HUES48 (cell line): Measurements from ENCODE around the gene BAIAP2L2.

Experiments
- H3K27ac ChIP-seq: one replicate; pipeline ENCODE4 v1.7.0; 2013; ENCODE audit warnings: low read depth, low read length, inconsistent platforms
- H3K27me3 ChIP-seq: 2 replicates; pipeline ENCODE4 v1.6.1; 2013; ENCODE audit warnings: mild to moderate bottlenecking, low read length; ENCODE audit not compliant: control insufficient read depth, insufficient read depth
- H3K36me3 ChIP-seq: 2 replicates; pipeline ENCODE4 v1.6.1; 2013; ENCODE audit warnings: low read length; ENCODE audit not compliant: control insufficient read depth, insufficient read depth
- H3K4me1 ChIP-seq: 2 replicates; pipeline ENCODE4 v1.6.1; 2013; ENCODE audit warnings: mild to moderate bottlenecking, low read length; ENCODE audit not compliant: control insufficient read depth, insufficient read depth
- H3K4me3 ChIP-seq: 2 replicates; pipeline ENCODE4 v1.5.1; 2013; ENCODE audit warnings: mild to moderate bottlenecking, low read depth, low read length
- H3K9ac ChIP-seq: 2 replicates; pipeline ENCODE4 v1.6.1; 2013; ENCODE audit warnings: mild to moderate bottlenecking, low read depth, low read length, moderate library complexity
- H3K9me3 ChIP-seq: 2 replicates; pipeline ENCODE4 v1.6.1; 2013; ENCODE audit warnings: low read length; ENCODE audit not compliant: control insufficient read depth, insufficient read depth

The BAIAP2L2 gene

GRCh38 chr22:38086942-38087341 is 23.5 kb downstream of the BAIAP2L2 start:
- H3K36me3 ChIP-seq: peaks cover 4% of the 10 kb centered on the region; the same call in 1 of the 2 replicates
- H3K9me3 ChIP-seq: no peaks in the 10 kb centered on the region
- no peak overlapping the region for H3K4me3 ChIP-seq
- peaks cover 14% of the 10 kb centered on the region for H3K27me3 ChIP-seq
- H3K27ac ChIP-seq: no peak overlapping the region
- peaks cover 20% of the 10 kb centered on the region; the same call in 1 of the 2 replicates for H3K4me1 ChIP-seq
- H3K9ac ChIP-seq: no peak overlapping the region

GRCh38 chr22:38086001-38086845 is 24.3 kb downstream of the BAIAP2L2 start:
- no peaks in the 10 kb centered on the region for H3K9me3 ChIP-seq
- peaks cover 21% of the 10 kb centered on the region for H3K27me3 ChIP-seq
- H3K36me3 ChIP-seq: peaks cover 4% of the 10 kb centered on the region; the same call in 1 of the 2 replicates
- H3K9ac ChIP-seq: no peak overlapping the region
- H3K4me3 ChIP-seq: no peak overlapping the region
- H3K27ac ChIP-seq: no peak overlapping the region
- H3K4me1 ChIP-seq: peaks cover 25% of the 10 kb centered on the region; the same call in 1 of the 2 replicates

GRCh38 chr22:38085501-38085900 is 25.0 kb downstream of the BAIAP2L2 start:
- Histone ChIP-seq H3K9ac (no peak overlapping the region), H3K27ac (no peak overlapping the region), H3K4me3 (no peak overlapping the region), H3K9me3 (no peaks in the 10 kb centered on the region), H3K36me3 (peaks cover 4% of the 10 kb centered on the region; the same call in 1 of the 2 replicates), H3K27me3 (peaks cover 28% of the 10 kb centered on the region), H3K4me1 (peaks cover 25% of the 10 kb centered on the region; the same call in 1 of the 2 replicates)

DNA sequence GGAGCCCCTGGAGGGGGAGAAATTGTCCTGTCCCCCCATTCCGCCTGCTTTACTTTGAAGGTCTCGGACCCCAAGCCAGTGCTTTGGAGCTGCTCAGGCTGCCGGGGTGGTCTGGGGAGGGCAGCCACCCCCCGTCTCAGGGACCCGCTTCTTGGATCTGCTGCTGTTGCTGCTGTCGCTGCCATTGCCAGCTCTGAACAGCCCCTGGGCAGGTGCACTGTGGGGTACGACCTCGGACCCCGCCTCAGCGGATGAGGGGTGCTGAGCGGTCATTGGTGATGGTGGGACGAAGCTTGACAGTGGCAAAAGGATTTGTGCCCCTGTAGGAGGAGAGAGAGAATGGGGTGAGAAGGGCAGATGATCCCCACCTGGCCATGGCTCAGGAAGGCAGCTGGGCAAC is 25.4 kb downstream of the BAIAP2L2 start:
- no peak overlapping the region for H3K9ac ChIP-seq

DNA sequence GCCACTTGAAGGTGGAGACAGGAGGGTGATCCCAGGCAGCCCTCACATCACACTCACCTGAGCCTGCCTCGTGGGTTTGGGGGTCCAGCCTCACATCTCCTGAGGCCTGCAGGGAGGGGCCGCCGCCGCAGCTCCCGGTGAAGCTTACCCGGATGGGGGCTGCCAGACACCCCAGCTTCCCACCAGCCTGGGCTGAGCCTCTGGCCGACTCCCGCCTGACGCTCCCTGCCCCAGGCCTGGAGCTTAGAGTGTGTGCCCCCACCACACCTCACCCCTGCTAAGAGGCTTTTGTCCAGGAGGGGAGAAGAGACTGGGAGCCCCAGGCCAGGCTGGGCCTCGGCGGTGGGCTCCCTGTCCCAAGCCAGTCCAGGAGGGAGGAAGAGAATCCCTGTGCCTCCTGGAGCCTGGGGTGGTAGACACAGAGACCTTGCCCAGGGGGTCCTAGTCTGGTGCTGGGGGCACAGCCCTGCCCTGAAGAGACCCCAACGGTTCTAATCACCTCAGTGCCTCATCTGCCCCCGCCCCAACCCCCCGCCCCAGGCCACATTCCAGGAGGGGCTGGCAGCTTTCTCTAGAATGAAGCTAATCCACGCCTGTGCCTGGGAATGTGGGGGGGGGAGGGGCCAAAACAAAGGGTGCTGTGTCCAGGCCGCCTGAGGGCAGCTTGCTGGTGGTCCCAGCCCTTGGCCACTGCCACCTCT is 26.4 kb downstream of the BAIAP2L2 start, which contains the start of gene SLC16A8:
SLC16A8 (minus strand) TSS at position 254 of the 701 bp plus-strand sequence. CDS start 1,311 bp downstream, outside the sequence.
- Histone ChIP-seq H3K9me3 (no peaks in the 10 kb centered on the region), H3K4me1 (peaks cover 22% of the 10 kb centered on the region; the same call in 1 of the 2 replicates), H3K27me3 (peaks cover 38% of the 10 kb centered on the region), H3K4me3 (no peak within 1 kb of the TSS), H3K36me3 (peaks cover 4% of the 10 kb centered on the region; the same call in 1 of the 2 replicates), H3K27ac (peak within 1 kb of the TSS; percentile 18), H3K9ac (no peak within 1 kb of the TSS)

More for the DNA sequence above, 25.4 kb downstream of the BAIAP2L2 start:
- Histone ChIP-seq H3K36me3 (peaks cover 4% of the 10 kb centered on the region; the same call in 1 of the 2 replicates), H3K9me3 (no peaks in the 10 kb centered on the region), H3K27me3 (peaks cover 33% of the 10 kb centered on the region), H3K4me1 (peaks cover 25% of the 10 kb centered on the region; the same call in 1 of the 2 replicates), H3K27ac (no peak overlapping the region), H3K4me3 (no peak overlapping the region)

- no peak overlapping the region for H3K4me3 ChIP-seq
- H3K27me3 ChIP-seq: peaks cover 38% of the 10 kb centered on the region
- H3K9ac ChIP-seq: no peak overlapping the region
- no peak overlapping the region for H3K27ac ChIP-seq
- H3K9me3 ChIP-seq: no peaks in the 10 kb centered on the region
- H3K4me1 ChIP-seq: peaks cover 22% of the 10 kb centered on the region; the same call in 1 of the 2 replicates
- peaks cover 4% of the 10 kb centered on the region; the same call in 1 of the 2 replicates for H3K36me3 ChIP-seq
Observed at GRCh38 chr22:38082986-38083710, 27.3 kb downstream of the BAIAP2L2 start.

- peaks cover 38% of the 10 kb centered on the region for H3K27me3 ChIP-seq
- peaks cover 4% of the 10 kb centered on the region; the same call in 1 of the 2 replicates for H3K36me3 ChIP-seq
- no peak overlapping the region for H3K27ac ChIP-seq
- H3K4me1 ChIP-seq: peaks cover 22% of the 10 kb centered on the region; the same call in 1 of the 2 replicates
- no peak overlapping the region for H3K9ac ChIP-seq
- H3K9me3 ChIP-seq: no peaks in the 10 kb centered on the region
- H3K4me3 ChIP-seq: peak overlapping the region; percentile 46; the same call in 1 of the 2 replicates
Observed at GRCh38 chr22:38081941-38082828, 28.3 kb downstream of the BAIAP2L2 start.

- no peak overlapping the region for H3K27ac ChIP-seq
- H3K4me1 ChIP-seq: peaks cover 22% of the 10 kb centered on the region; the same call in 1 of the 2 replicates
- H3K27me3 ChIP-seq: peaks cover 38% of the 10 kb centered on the region
- H3K36me3 ChIP-seq: peaks cover 4% of the 10 kb centered on the region; the same call in 1 of the 2 replicates
- H3K9ac ChIP-seq: no peak overlapping the region
- H3K4me3 ChIP-seq: peak overlapping the region; percentile 46; the same call in 1 of the 2 replicates
- H3K9me3 ChIP-seq: no peaks in the 10 kb centered on the region
Observed at GRCh38 chr22:38081636-38081940, 28.9 kb downstream of the BAIAP2L2 start.

DNA sequence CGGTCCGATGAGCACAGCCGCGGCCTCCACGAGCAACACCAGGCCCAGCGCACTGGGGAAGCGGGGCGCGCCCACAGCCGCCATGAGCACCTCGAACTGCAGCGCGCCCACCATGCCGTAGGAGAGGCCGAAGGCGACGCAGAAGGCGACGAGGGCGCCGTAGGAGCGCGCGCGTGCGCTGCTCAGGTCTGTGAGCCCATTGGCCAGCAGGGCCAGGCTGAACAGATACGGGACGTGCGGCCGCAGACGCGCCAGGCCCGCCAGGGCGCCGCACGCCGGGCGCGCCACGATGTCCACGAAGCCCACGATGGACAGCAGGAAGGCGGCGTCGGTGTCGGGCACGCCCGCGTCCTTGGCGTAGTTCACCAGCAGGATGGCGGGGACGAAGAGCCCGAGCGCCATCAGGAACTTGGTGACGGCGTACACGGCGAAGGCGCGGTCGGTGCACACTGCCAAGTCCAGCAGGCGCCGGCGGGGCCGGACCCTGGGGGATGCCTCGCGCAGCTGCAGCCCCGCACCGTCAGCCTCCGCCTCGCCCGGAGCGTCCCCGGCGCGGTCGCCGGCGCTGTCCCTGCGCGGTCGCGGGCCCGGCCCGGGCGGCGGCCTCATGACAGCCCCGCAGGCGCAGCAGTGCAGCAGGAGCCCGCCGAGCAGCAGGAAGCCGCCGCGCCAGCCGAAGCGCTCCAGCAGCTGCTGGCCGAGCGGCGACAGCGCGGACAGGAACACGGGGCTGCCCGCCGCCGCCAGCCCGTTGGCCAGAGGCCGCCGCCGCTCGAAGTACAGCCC is 29.4 kb downstream of the BAIAP2L2 start:
- H3K9me3 ChIP-seq: no peaks in the 10 kb centered on the region
- H3K27me3 ChIP-seq: peaks cover 38% of the 10 kb centered on the region
- H3K36me3 ChIP-seq: peaks cover 4% of the 10 kb centered on the region; the same call in 1 of the 2 replicates
- no peak overlapping the region for H3K27ac ChIP-seq
- peaks cover 22% of the 10 kb centered on the region; the same call in 1 of the 2 replicates for H3K4me1 ChIP-seq
- peak overlapping the region; percentile 46 for H3K4me3 ChIP-seq
- no peak overlapping the region for H3K9ac ChIP-seq
